Hepatocyte (in vitro differentiated cells): ENCODE data around the gene IL17RE. TPM values are rescaled to one million over a fixed set of nuclear protein-coding genes. Genes with fewer than 3 reads are reported as not detected.

Experiments
- DNase-seq: peaks from one replicate; pipeline ENCODE4 v3.0.0-alpha.2; 2016; ENCODE audit warnings: low spot score
- H2AFZ ChIP-seq: fragments of 200-600 bp; sonication (generic); 2 replicates; pipeline ENCODE4 v1.6.0; 2016; ENCODE audit warnings: antibody characterized with exemption, mild to moderate bottlenecking
- H3K27ac ChIP-seq: fragments of 200-600 bp; sonication (generic); 2 replicates; pipeline ENCODE4 v1.5.1; 2016; ENCODE audit warnings: mild to moderate bottlenecking
- H3K27me3 ChIP-seq: fragments of 200-600 bp; sonication (generic); 2 replicates; pipeline ENCODE4 v1.6.1; 2016
- H3K36me3 ChIP-seq: fragments of 200-600 bp; sonication (generic); replicated peaks from 2 replicates; pipeline ENCODE4 v1.5.1; 2016; ENCODE audit warnings: low read depth; ENCODE audit not compliant: insufficient read depth
- H3K4me1 ChIP-seq: fragments of 200-600 bp; sonication (generic); 2 replicates; pipeline ENCODE4 v1.5.1; 2016; ENCODE audit warnings: mild to moderate bottlenecking, moderate library complexity; ENCODE audit not compliant: insufficient read depth
- H3K4me2 ChIP-seq: fragments of 200-600 bp; sonication (generic); 2 replicates; pipeline ENCODE4 v1.6.0; 2016
- H3K4me3 ChIP-seq: fragments of 200-600 bp; sonication (generic); 2 replicates; pipeline ENCODE4 v1.5.1; 2016; ENCODE audit warnings: mild to moderate bottlenecking
- H3K79me2 ChIP-seq: fragments of 200-600 bp; sonication (generic); 2 replicates; pipeline ENCODE4 v1.6.0; 2017; ENCODE audit warnings: mild to moderate bottlenecking
- H3K9me2 ChIP-seq: fragments of 200-600 bp; sonication (generic); replicated peaks from 2 replicates; pipeline ENCODE4 v1.6.0; 2017; ENCODE audit warnings: mild to moderate bottlenecking; ENCODE audit not compliant: insufficient read depth
- H3K9me3 ChIP-seq: fragments of 200-600 bp; sonication (generic); 2 replicates; pipeline ENCODE4 v1.5.1; 2016; ENCODE audit warnings: low read depth, mild to moderate bottlenecking
- H4K20me1 ChIP-seq: fragments of 200-600 bp; sonication (generic); 2 replicates; pipeline ENCODE4 v1.6.0; 2016; ENCODE audit warnings: mild to moderate bottlenecking; ENCODE audit not compliant: insufficient read depth, poor library complexity, severe bottlenecking
- EZH2 ChIP-seq: fragments of 200-600 bp; sonication (generic); IDR thresholded peaks from 2 replicates; pipeline ENCODE4 v1.6.1; 2016; ENCODE audit warnings: antibody characterized with exemption, mild to moderate bottlenecking, borderline replicate concordance
- EZH2phosphoT487 ChIP-seq: fragments of 200-600 bp; sonication (generic); IDR thresholded peaks from one replicate; pipeline ENCODE4 v1.6.1; 2018; ENCODE audit warnings: antibody characterized with exemption, mild to moderate bottlenecking, low read depth, moderate library complexity; ENCODE audit not compliant: unreplicated experiment, severe bottlenecking
- WGBS: methylation state at CpG from one replicate; pipeline ENCODE4 v1.1.6; 2016; ENCODE audit warnings: low lambda C conversion rate; ENCODE audit errors: missing lambda C conversion rate; 5-methylcytosine and 5-hydroxymethylcytosine counted together
- polyA plus RNA-seq: library from polyadenylated mRNA; unstranded; fragments of >200 nt; fragmentation: Nextera tagmentation; extraction: Ambion mirVana; gene quantifications from 2 replicates; pipeline ENCODE4 v1.2.1, GENCODE V29; 2016
- total RNA-seq: library from RNA; depleted of rRNA; stranded (reverse); fragments of >200 nt; gene quantifications from 2 replicates; pipeline ENCODE4 v1.2.3, GENCODE V29; 2014
- TF ChIP-seq, protein P1 (sequence below): fragments of 200-600 bp; sonication (generic); IDR thresholded peaks from 2 replicates; pipeline ENCODE4 v1.5.1; 2016; ENCODE audit warnings: antibody characterized with exemption, mild to moderate bottlenecking; ENCODE audit not compliant: poor library complexity

The IL17RE gene
- total and polyA plus RNA-seq, 2 experiments from 2014 or later: 6.8 to 9.1 TPM

DNA sequence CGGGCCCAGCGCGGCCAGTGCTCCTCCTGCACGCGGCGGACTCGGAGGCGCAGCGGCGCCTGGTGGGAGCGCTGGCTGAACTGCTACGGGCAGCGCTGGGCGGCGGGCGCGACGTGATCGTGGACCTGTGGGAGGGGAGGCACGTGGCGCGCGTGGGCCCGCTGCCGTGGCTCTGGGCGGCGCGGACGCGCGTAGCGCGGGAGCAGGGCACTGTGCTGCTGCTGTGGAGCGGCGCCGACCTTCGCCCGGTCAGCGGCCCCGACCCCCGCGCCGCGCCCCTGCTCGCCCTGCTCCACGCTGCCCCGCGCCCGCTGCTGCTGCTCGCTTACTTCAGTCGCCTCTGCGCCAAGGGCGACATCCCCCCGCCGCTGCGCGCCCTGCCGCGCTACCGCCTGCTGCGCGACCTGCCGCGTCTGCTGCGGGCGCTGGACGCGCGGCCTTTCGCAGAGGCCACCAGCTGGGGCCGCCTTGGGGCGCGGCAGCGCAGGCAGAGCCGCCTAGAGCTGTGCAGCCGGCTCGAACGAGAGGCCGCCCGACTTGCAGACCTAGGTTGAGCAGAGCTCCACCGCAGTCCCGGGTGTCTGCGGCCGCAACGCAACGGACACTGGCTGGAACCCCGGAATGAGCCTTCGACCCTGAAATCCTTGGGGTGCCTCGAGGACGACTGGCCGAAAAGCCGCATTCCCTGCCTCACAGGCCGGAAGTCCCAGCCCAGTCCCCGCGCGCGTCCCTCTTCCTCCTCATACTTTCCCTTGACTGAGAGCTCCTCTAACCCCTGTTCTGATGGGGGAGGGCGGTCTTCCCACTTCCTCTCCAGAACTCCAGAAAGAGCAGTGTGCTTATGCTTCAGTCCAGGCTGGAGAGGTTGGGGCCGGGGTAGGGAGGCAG is 12.8 kb downstream of the IL17RE start:
- Histone ChIP-seq H3K27ac (peak overlapping the region; percentile 91), H3K79me2 (peaks cover 12% of the 10 kb centered on the region), H3K36me3 (no peaks in the 10 kb centered on the region), H3K4me1 (peaks cover 45% of the 10 kb centered on the region), H3K9me2 (no peaks in the 10 kb centered on the region), H2AFZ (peak overlapping the region; percentile 31), H3K9me3 (no peaks in the 10 kb centered on the region), H3K27me3 (no peaks in the 10 kb centered on the region), H3K4me3 (peak overlapping the region; percentile 59), H4K20me1 (no peaks in the 10 kb centered on the region), H3K4me2 (peak overlapping the region; percentile 94)
- WGBS: 5% methylated on average over 65 of the region's 99 CpGs
- TF ChIP-seq EZH2 (no peak), EZH2phosphoT487 (no peak)
- TF ChIP-seq, protein P1, sequence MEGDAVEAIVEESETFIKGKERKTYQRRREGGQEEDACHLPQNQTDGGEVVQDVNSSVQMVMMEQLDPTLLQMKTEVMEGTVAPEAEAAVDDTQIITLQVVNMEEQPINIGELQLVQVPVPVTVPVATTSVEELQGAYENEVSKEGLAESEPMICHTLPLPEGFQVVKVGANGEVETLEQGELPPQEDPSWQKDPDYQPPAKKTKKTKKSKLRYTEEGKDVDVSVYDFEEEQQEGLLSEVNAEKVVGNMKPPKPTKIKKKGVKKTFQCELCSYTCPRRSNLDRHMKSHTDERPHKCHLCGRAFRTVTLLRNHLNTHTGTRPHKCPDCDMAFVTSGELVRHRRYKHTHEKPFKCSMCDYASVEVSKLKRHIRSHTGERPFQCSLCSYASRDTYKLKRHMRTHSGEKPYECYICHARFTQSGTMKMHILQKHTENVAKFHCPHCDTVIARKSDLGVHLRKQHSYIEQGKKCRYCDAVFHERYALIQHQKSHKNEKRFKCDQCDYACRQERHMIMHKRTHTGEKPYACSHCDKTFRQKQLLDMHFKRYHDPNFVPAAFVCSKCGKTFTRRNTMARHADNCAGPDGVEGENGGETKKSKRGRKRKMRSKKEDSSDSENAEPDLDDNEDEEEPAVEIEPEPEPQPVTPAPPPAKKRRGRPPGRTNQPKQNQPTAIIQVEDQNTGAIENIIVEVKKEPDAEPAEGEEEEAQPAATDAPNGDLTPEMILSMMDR: peak; percentile 46
- DNase-seq: peak; percentile 88

DNA sequence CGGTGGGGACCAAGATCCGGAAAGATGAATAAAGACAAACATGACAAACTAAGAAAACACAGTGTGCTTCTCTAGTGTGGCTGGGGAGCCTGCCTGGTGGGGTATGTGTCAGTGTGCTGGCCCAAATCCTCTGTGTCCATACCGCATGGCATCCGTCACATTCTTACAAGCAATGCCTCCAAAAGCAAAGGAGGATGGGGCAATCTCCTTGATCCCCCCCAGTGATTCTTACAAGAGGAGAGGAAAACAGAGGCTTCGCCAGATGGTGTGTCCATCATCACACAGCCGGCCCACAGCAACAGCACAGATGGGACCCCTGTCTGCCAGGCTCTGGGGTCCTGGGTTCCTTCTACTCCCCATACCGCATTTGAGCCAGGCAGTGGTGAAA is 13.7 kb downstream of the IL17RE start:
- no peaks in the 10 kb centered on the region for H3K9me2 ChIP-seq
- DNase-seq: no peak
- H3K4me2 ChIP-seq: peak overlapping the region; percentile 94
- H3K36me3 ChIP-seq: no peaks in the 10 kb centered on the region
- H3K9me3 ChIP-seq: no peaks in the 10 kb centered on the region
- H3K79me2 ChIP-seq: peaks cover 12% of the 10 kb centered on the region
- H3K4me3 ChIP-seq: no peak overlapping the region
- H3K4me1 ChIP-seq: peaks cover 45% of the 10 kb centered on the region
- no peaks in the 10 kb centered on the region for H3K27me3 ChIP-seq
- no peaks in the 10 kb centered on the region for H4K20me1 ChIP-seq
- H3K27ac ChIP-seq: peak overlapping the region; percentile 91
- TF ChIP-seq, protein P1: no peak
- TF ChIP-seq EZH2 (no peak), EZH2phosphoT487 (no peak)
- H2AFZ ChIP-seq: no peak overlapping the region
- WGBS: 72% methylated on average over 6 of the region's 7 CpGs

DNA sequence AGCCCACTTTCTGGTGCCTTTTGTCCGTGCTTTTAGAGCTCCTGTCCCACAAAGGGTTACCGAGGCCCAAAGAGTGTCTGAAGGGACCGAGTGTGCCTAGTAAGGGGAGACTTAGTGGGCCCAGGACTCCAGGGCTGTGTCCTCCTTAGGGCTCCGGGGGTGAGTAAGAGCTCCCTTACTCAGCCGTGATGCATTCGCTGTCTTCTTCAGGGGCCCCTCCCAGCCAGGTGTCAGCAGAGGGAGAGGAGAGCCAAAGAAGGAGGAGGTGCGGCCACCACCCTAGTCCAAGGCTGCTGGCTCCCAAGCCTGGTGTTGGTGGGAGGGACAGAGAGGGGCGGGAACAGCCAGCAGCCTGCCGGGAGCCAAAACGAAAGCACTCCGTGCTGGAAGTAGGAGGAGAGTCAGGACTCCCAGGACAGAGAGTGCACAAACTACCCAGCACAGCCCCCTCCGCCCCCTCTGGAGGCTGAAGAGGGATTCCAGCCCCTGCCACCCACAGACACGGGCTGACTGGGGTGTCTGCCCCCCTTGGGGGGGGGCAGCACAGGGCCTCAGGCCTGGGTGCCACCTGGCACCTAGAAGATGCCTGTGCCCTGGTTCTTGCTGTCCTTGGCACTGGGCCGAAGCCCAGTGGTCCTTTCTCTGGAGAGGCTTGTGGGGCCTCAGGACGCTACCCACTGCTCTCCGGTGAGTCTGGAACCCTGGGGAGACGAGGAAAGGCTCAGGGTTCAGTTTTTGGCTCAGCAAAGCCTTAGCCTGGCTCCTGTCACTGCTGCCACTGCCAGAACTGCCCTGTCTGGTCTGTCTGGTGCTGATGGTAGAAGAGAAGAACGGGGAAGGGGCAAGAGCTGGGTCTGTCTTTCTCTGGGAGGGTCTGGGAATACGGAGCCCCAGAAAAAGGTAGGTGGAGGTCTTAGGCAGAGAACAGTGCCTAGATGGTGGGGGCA is 14.4 kb downstream of the IL17RE start, which contains the start of gene IL17RC:
Gene IL17RC (plus strand): TSS at position 365 of the 947 bp plus-strand sequence. CDS start 218 bp downstream, at position 583.
- Histone ChIP-seq H3K9me2 (no peaks in the 10 kb centered on the region), H3K27me3 (no peaks in the 10 kb centered on the region), H3K4me3 (peak within 1 kb of the TSS; percentile 59), H3K9me3 (no peaks in the 10 kb centered on the region), H3K36me3 (no peaks in the 10 kb centered on the region), H3K27ac (peak within 1 kb of the TSS; percentile 91), H2AFZ (peak within 1 kb of the TSS; percentile 69), H3K4me1 (peaks cover 45% of the 10 kb centered on the region), H3K79me2 (peaks cover 12% of the 10 kb centered on the region), H3K4me2 (peak within 1 kb of the TSS; percentile 94), H4K20me1 (no peaks in the 10 kb centered on the region)
- TF ChIP-seq, protein P1: no peak
- TF ChIP-seq EZH2phosphoT487 (no peak), EZH2 (no peak)
- 21% methylated on average over 15 of the region's 19 CpGs for WGBS
- DNase-seq: peak; percentile 94
